ENCODE measurements around the gene AP2A2.

DNA sequence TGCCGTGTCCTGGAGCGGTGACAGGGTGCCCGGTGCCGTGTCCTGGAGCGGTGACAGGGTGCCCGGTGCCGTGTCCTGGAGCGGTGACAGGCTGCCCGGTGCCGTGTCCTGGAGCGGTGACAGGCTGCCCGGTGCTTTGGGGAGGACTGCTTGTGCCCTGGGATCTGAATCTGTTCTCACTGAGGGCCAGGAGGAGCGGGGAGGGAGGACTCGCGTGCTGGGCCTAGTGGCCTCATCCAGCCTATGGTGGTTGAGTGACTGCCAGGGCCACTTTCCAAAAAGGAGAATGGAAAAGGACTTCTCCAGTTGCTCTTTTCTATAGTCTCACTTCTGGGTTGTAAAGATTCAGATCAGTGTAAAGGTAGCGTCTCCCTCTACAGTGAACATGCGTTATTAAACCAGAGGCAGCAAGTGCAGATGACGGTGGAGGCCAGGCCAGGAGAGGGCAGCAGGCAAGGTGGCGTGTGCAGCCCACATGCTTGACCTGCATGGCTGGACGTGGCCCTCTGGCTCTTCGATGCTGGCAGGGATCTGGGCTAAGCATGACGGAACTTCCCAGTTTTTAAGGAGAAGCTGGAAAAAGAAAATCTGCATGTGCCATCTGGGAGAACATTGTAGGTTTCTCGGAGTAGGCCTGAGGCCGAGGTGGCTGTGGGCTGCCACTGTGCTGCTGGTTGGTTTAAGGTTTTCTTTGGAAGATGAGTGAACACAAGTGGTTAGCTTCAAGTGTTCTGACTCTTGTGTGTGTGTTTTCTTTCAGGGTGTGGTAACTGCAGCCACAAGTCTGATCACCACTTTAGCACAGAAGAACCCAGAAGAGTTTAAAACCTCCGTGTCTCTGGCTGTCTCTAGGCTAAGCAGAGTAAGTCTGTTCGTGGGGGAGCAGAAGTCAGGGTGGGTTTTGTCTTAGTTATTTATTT, 55.0 kb downstream of the AP2A2 start:
- no peak for TF ChIP-seq GATA3 (IDR thresholded peaks at IDR 0.05; ENCODE audit: low read depth, low read length)
- TF ChIP-seq GATA2 (IDR thresholded peaks at IDR 0.05; ENCODE audit: low read depth, low read length): no peak

Measured in SH-SY5Y (cell line).